GM19397 (cell line): ENCODE measurements around the gene CCBE1.
"Not testable (repeated sequence)": the region's sequence is repeated elsewhere in the genome, so short reads cannot be mapped to it uniquely, and the experiment has no call there.

ENCODE experiments used
- ATAC-seq: cut with Tn5 transposase; IDR thresholded peaks from one replicate; pipeline ENCODE4 v1.9.1; 2021; ENCODE audit warnings: mild to moderate bottlenecking, moderate library complexity; ENCODE audit not compliant: unreplicated experiment

CCBE1 gene

GRCh38 chr18:59715966-59716369 is 18.7 kb upstream of the CCBE1 start:
- no peak for ATAC-seq

- no peak for ATAC-seq
These were observed 18.2 kb upstream of the CCBE1 start for GRCh38 chr18:59715445-59715844.

- ATAC-seq: not testable (repeated sequence)
These were observed 16.9 kb upstream of the CCBE1 start for GRCh38 chr18:59714096-59714495.

- ATAC-seq: no peak
These were observed 15.1 kb upstream of the CCBE1 start for GRCh38 chr18:59712311-59712710.

- no peak for ATAC-seq
These were observed 11.8 kb upstream of the CCBE1 start for GRCh38 chr18:59708988-59709387.

- no peak for ATAC-seq
These were observed 10.1 kb upstream of the CCBE1 start for GRCh38 chr18:59707306-59707705.

GRCh38 chr18:59706499-59706898 is 9.3 kb upstream of the CCBE1 start:
- no peak for ATAC-seq

- ATAC-seq: no peak
These were observed 7.9 kb upstream of the CCBE1 start for GRCh38 chr18:59705145-59705544.

- ATAC-seq: no peak
These were observed 6.9 kb upstream of the CCBE1 start for GRCh38 chr18:59704146-59704545.

- ATAC-seq: no peak
These were observed 4.0 kb upstream of the CCBE1 start for GRCh38 chr18:59701272-59701671.

- no peak for ATAC-seq
These were observed 3.3 kb upstream of the CCBE1 start for GRCh38 chr18:59700535-59700967.

- no peak for ATAC-seq
These were observed 2.7 kb upstream of the CCBE1 start for GRCh38 chr18:59699750-59700534.

- ATAC-seq: no peak
These were observed 1.8 kb upstream of the CCBE1 start for GRCh38 chr18:59699061-59699460.

GRCh38 chr18:59696311-59697235 is 650 bp downstream of the CCBE1 start:
- peak; percentile 28 for ATAC-seq

GRCh38 chr18:59695551-59695950 is 1.7 kb downstream of the CCBE1 start:
- ATAC-seq: no peak

GRCh38 chr18:59694824-59695223 is 2.4 kb downstream of the CCBE1 start:
- ATAC-seq: no peak

GRCh38 chr18:59691996-59692395 is 5.2 kb downstream of the CCBE1 start:
- no peak for ATAC-seq

GRCh38 chr18:59690996-59691395 is 6.2 kb downstream of the CCBE1 start:
- no peak for ATAC-seq

- ATAC-seq: no peak
These were observed 6.8 kb downstream of the CCBE1 start for GRCh38 chr18:59690186-59690982.

GRCh38 chr18:59689756-59690155 is 7.5 kb downstream of the CCBE1 start:
- ATAC-seq: no peak

GRCh38 chr18:59686260-59686659 is 11.0 kb downstream of the CCBE1 start:
- ATAC-seq: no peak
